A549 (cell line): ENCODE data around the gene BLACAT1. TPM values are rescaled to one million over a fixed set of nuclear protein-coding genes. Genes with fewer than 3 reads are reported as not detected.

Source experiments
- ATAC-seq, 2 experiments: fragments of 200-7000 bp in 1 of 2; fragments of >200 bp in 1 of 2; cut with Nextera tagmentation in 1 of 2; cut with Tn5 transposase in 1 of 2; 3 replicates each; pipeline versions ENCODE4 v1.8.0 to v1.9.1; 2018 to 2020; ENCODE audit warnings: mild to moderate bottlenecking in 1 of 2, moderate library complexity in 1 of 2
- CTCF ChIA-PET: fragments of 300-600 bp; sonication (Branson Sonifier 250); formaldehyde crosslinking; extraction: SDS; loops from one replicate; lab custom pipeline; 2021; ENCODE audit warnings: antibody characterized with exemption, inconsistent platforms; lab: Yijun Ruan, JAX
- POLR2A ChIA-PET: fragments of 350-600 bp; formaldehyde crosslinking; extraction: SDS; loops from one replicate; lab custom pipeline; 2021; ENCODE audit warnings: antibody characterized with exemption, inconsistent platforms; lab: Yijun Ruan, JAX
- DNase-seq, 2 experiments: peaks; one replicate each; pipeline versions ENCODE4 v3.0.0 to v3.0.0-alpha.2; 2011 to 2016; ENCODE audit warnings: low read depth in 1 of 2, low spot score in 1 of 2
- FAIRE-seq: peaks from 2 replicates; lab custom pipeline; 2011; peaks lifted over from hg19 to GRCh38; lab: Jason Lieb, UNC
- H3K27ac ChIP-seq, 2 experiments: fragments of >200 bp; sonication (Bioruptor Twin); formaldehyde crosslinking; 3 replicates each; pipeline ENCODE4 v1.5.1; 2016 to 2017
- H3K4me1 ChIP-seq: fragments of >200 bp; sonication (Bioruptor Twin); formaldehyde crosslinking; 3 replicates; pipeline ENCODE4 v1.6.1; 2016
- H3K4me2 ChIP-seq: fragments of >200 bp; sonication (Bioruptor Twin); formaldehyde crosslinking; 3 replicates; pipeline ENCODE4 v1.6.1; 2016
- H3K4me3 ChIP-seq: fragments of >200 bp; sonication (Bioruptor Twin); formaldehyde crosslinking; 3 replicates; pipeline ENCODE4 v1.5.1; 2016
- H3K9me3 ChIP-seq: fragments of >200 bp; sonication (Bioruptor Twin); formaldehyde crosslinking; 3 replicates; pipeline ENCODE4 v1.6.1; 2016
- BCL3 ChIP-seq: fragments of >200 bp; sonication (Bioruptor Twin); formaldehyde crosslinking; IDR thresholded peaks from 3 replicates; pipeline ENCODE4 v1.6.1; 2016
- EHMT2 ChIP-seq: fragments of 200-600 bp; sonication (generic); IDR thresholded peaks from 2 replicates; pipeline ENCODE4 v1.6.1; 2016; ENCODE audit warnings: antibody characterized with exemption, low read depth, mild to moderate bottlenecking, moderate library complexity
- ESRRA ChIP-seq: fragments of 150-350 bp; IDR thresholded peaks from 2 replicates; pipeline ENCODE4 v1.6.1; 2014; ENCODE audit warnings: mild to moderate bottlenecking, low read length, borderline replicate concordance
- FOXS1 ChIP-seq: fragments of 250-450 bp; sonication (Bioruptor Pico); IDR thresholded peaks from 2 replicates; pipeline ENCODE4 v1.5.0; 2020; ENCODE audit warnings: mild to moderate bottlenecking, moderate library complexity
- HEYL ChIP-seq: fragments of 250-450 bp; sonication (Bioruptor Pico); IDR thresholded peaks from 2 replicates; pipeline ENCODE4 v1.8.0; 2021; ENCODE audit warnings: mild to moderate bottlenecking, moderate library complexity
- HMGXB4 ChIP-seq: fragments of 250-450 bp; sonication (Bioruptor Pico); IDR thresholded peaks from 2 replicates; pipeline ENCODE4 v1.5.0; 2021; ENCODE audit warnings: mild to moderate bottlenecking, moderate library complexity, borderline replicate concordance
- HOXA7 ChIP-seq: fragments of 250-450 bp; sonication (Bioruptor Pico); IDR thresholded peaks from 2 replicates; pipeline ENCODE4 v1.5.0; 2020; ENCODE audit warnings: mild to moderate bottlenecking, moderate library complexity
- KDM1A ChIP-seq: fragments of 200-600 bp; sonication (generic); IDR thresholded peaks from 2 replicates; pipeline ENCODE4 v1.6.1; 2016; ENCODE audit warnings: low read depth, mild to moderate bottlenecking
- KDM5A ChIP-seq: fragments of 200-600 bp; sonication (generic); IDR thresholded peaks from 2 replicates; pipeline ENCODE4 v1.6.1; 2016; ENCODE audit warnings: antibody characterized with exemption, mild to moderate bottlenecking
- MYC ChIP-seq: IDR thresholded peaks from 2 replicates; pipeline ENCODE4 v1.6.1; 2012; ENCODE audit warnings: mild to moderate bottlenecking, inconsistent platforms, low read length, improper control_type of control experiment, borderline replicate concordance
- RAD21 ChIP-seq, 2 experiments: fragments of >200 bp in 1 of 2; sonication (Bioruptor Twin) in 1 of 2; formaldehyde crosslinking in 1 of 2; IDR thresholded peaks in 1 of 2; conservative IDR thresholded peaks in 1 of 2; 2 replicates in 1 of 2; 3 replicates in 1 of 2; pipeline ENCODE4 v1.6.1; 2012 to 2018; ENCODE audit warnings: inconsistent platforms in 1 of 2
- REST ChIP-seq: fragments of 200-600 bp; sonication (generic); IDR thresholded peaks from 2 replicates; pipeline ENCODE4 v1.6.1; 2016; ENCODE audit warnings: antibody characterized with exemption, mild to moderate bottlenecking, moderate library complexity
- RNF2 ChIP-seq: fragments of 200-600 bp; sonication (generic); IDR thresholded peaks from 2 replicates; pipeline ENCODE4 v1.6.1; 2016; ENCODE audit warnings: low read depth, mild to moderate bottlenecking, antibody characterized with exemption, moderate library complexity, borderline replicate concordance
- SMC3 ChIP-seq: fragments of >200 bp; sonication (Bioruptor Twin); formaldehyde crosslinking; IDR thresholded peaks from 3 replicates; pipeline ENCODE4 v1.6.1; 2018; ENCODE audit warnings: inconsistent platforms
- SREBF2 ChIP-seq: fragments of 450-650 bp; IDR thresholded peaks from 2 replicates; pipeline ENCODE4 v1.6.1; 2014; ENCODE audit warnings: mild to moderate bottlenecking, moderate library complexity
- TP53 ChIP-seq: fragments of 250-450 bp; sonication (Bioruptor Pico); IDR thresholded peaks from 2 replicates; pipeline ENCODE4 v1.5.0; 2021; ENCODE audit warnings: mild to moderate bottlenecking, moderate library complexity
- WGBS: methylation state at CpG from one replicate; pipeline ENCODE4 v1.1.6; 2017; ENCODE audit errors: missing lambda C conversion rate; 5-methylcytosine and 5-hydroxymethylcytosine counted together
- polyA plus RNA-seq, 4 experiments: library from polyadenylated mRNA; depleted of rRNA in 3 of 4; stranded (reverse); fragments of >200 nt; fragmentation: RNase III in 1 of 4; extraction: RNeasy Plus Mini Kit Qiagen cat#74134 plus additional on column Dnase treatment in 1 of 4; gene quantifications; 2 replicates in 3 of 4; 3 replicates in 1 of 4; pipeline ENCODE4 v1.2.3, GENCODE V29; 2011 to 2017

Gene BLACAT1
- polyA plus RNA-seq, 2 of the 4 experiments (the other 2 are of a cell fraction), result 0.09 TPM; not detected in 1

- Histone ChIP-seq H3K4me1 (peaks cover 15% of the 10 kb centered on the region), H3K9me3 (no peaks in the 10 kb centered on the region), H3K4me2 (no peak overlapping the region), H3K4me3 (no peak overlapping the region), H3K27ac (no peak overlapping the region)
- TF ChIP-seq HOXA7 (CRISPR knock-in tag) (no peak), KDM5A (no peak), FOXS1 (CRISPR knock-in tag) (0 out of 2 replicates have a peak, but pooled peaks have one; percentile 38), ESRRA (no peak), SREBF2 (no peak), EHMT2 (0 out of 2 replicates have a peak, but pooled peaks have one; percentile 69), RNF2 (no peak), KDM1A (no peak), MYC (no peak), BCL3 (no peak), SMC3 (no peak), REST (peak; percentile 93), TP53 (no peak), RAD21 (conservative IDR thresholded peaks at IDR 0.05 in 1 of 2, IDR thresholded peaks at IDR 0.05 in 1 of 2) (no peak), HEYL (CRISPR knock-in tag) (no peak), HMGXB4 (CRISPR knock-in tag) (no peak)
- ChIA-PET POLR2A (no interaction called here), CTCF (interaction anchor here (0.7 to 9.6 kb wide), 4 partner anchors 11 to 29 kb away, joined by 4 to 63 read pairs (median 13); no protein-coding TSS in a partner anchor)
- DNase-seq (peak in 1 of 2 experiments; percentile 43), FAIRE-seq (no peak), ATAC-seq (peak; percentile 60 to 68; a peak in 5 of 6 replicates)
- 42% methylated on average over 6 of the region's 6 CpGs for WGBS
Measured at GRCh38 chr1:205458777-205459566, 3.1 kb upstream of the BLACAT1 start.
